Ovary (tissue), 9 donors: ENCODE data around the gene CFAP100. TPM values are rescaled to one million over a fixed set of nuclear protein-coding genes. Genes with fewer than 3 reads are reported as not detected.
A peak's percentile ranks its signal among the peaks of the same experiment; 100 is the strongest.

Source experiments
- DNase-seq, 5 donors: peaks; one replicate each; pipeline ENCODE4 v3.0.0-alpha.2; 2019 to 2020
- H3K27ac ChIP-seq, 2 donors: fragments of 200-600 bp; one replicate each; pipeline versions ENCODE4 v1.5.1 to v1.8.0; 2019 to 2022
- H3K27me3 ChIP-seq: fragments of 200-600 bp; one replicate; pipeline ENCODE4 v1.8.0; 2022
- H3K36me3 ChIP-seq: fragments of 200-600 bp; sonication (generic); one replicate; pipeline ENCODE4 v1.5.1; 2019
- H3K4me1 ChIP-seq: one replicate; pipeline ENCODE4 v1.8.1; 2013; ENCODE audit warnings: mild to moderate bottlenecking, moderate library complexity; ENCODE audit not compliant: insufficient read depth
- H3K4me3 ChIP-seq: fragments of 200-600 bp; sonication (generic); one replicate; pipeline ENCODE4 v1.5.1; 2017
- H3K9me3 ChIP-seq, 2 donors: fragments of 200-600 bp in 1 of 2; sonication (generic) in 1 of 2; one replicate each; pipeline versions ENCODE4 v1.5.1 to v1.8.1; 2013 to 2019; ENCODE audit warnings: mild to moderate bottlenecking in 1 of 2, moderate library complexity in 1 of 2
- CTCF ChIP-seq, 3 donors: fragments of 450-650 bp in 2 of 3; fragments of 200-600 bp in 1 of 3; IDR thresholded peaks; one replicate each; pipeline versions ENCODE4 v1.5.1 to v1.8.0; 2016 to 2022; ENCODE audit warnings: antibody characterized with exemption in 3 of 3, mild to moderate bottlenecking in 1 of 3
- EP300 ChIP-seq: sonication (generic); formaldehyde crosslinking; IDR thresholded peaks from one replicate; pipeline ENCODE4 v1.6.1; 2017; ENCODE audit warnings: antibody characterized with exemption
- POLR2A ChIP-seq: fragments of 450-650 bp; IDR thresholded peaks from one replicate; pipeline ENCODE4 v1.6.1; 2017; ENCODE audit warnings: antibody characterized with exemption, mild to moderate bottlenecking, moderate library complexity
- WGBS, 3 donors: extraction: QIAGEN DNeasy Blood & Tissue Kit in 1 of 3; methylation state at CpG; one replicate each; pipeline versions ENCODE4 v1.1.5 to v1.1.7; 2013 to 2017; 5-methylcytosine and 5-hydroxymethylcytosine counted together
- intact Hi-C, 4 donors: fragments of 100-400 bp; cut with DNase I; formaldehyde crosslinking; loops; one replicate each; pipeline versions ENCODE4 v1.11.0 to v1.15.1; 2022 to 2023
- polyA plus RNA-seq, 2 donors: library from polyadenylated mRNA; stranded (reverse); fragments of 200-250 nt in 1 of 2; fragments of 350-450 nt in 1 of 2; fragmentation: Illumina TruSeq in 1 of 2; extraction: RNeasy Lipid Tissue Mini Kit (QIAGEN cat#74804) in 1 of 2; gene quantifications; one replicate each; pipeline ENCODE4 v1.2.3, GENCODE V29; 2013 to 2014
- total RNA-seq, 7 donors: library from RNA; depleted of rRNA in 2 of 7; stranded (reverse); fragments of >200 nt in 2 of 7; fragmentation: NEBNext Ultra II Directional in 3 of 7; extraction: Animal tissue kit (Norgen Biotek cat#: 25700) in 3 of 7; gene quantifications; one replicate each; pipeline versions ENCODE4 v1.1.0 to v1.2.4, GENCODE V29; 2016 to 2023
- donor health status: DM: no; HTN: no; CAD: no; lungs with moderate emphysema.
- donor health status: DM: no; HTN: no; CAD: no.
- donor health status: Bipolar disorder and iron deficiency.
- donor health status: DM: yes; HTN: yes; CAD: no.
- donor health status: DM: no; HTN: no; CAD: no.
- donor health status: DM: yes; HTN: yes; CAD: no.

The CFAP100 gene
- total and polyA plus RNA-seq, 9 donors = 0.06 to 21.3 (median 1.6) TPM; not detected in 3

- TF ChIP-seq POLR2A (no peak), EP300 (no peak), CTCF (IDR thresholded peaks at IDR 0.05) (no peak)
- DNase-seq = peak in 2 of 5 donors; percentile 5 to 9
- H3K27me3 ChIP-seq = no peaks in the 10 kb centered on the region
- no peak overlapping the region for H3K4me3 ChIP-seq
- 92 to 93% (median 93%) methylated on average over 9 of the region's 9 CpGs for WGBS, 3 donors
- intact Hi-C loops = no loop called here
- H3K27ac ChIP-seq = no peak overlapping the region
- no peaks in the 10 kb centered on the region for H3K9me3 ChIP-seq
- peaks cover 3% of the 10 kb centered on the region for H3K4me1 ChIP-seq
- H3K36me3 ChIP-seq = no peaks in the 10 kb centered on the region
These were observed 45.9 kb downstream of the CFAP100 start for GRCh38 chr3:126440709-126440995.

- no peaks in the 10 kb centered on the region for H3K36me3 ChIP-seq
- 66 to 79% (median 71%) methylated on average over 17 to 20 of the region's 20 CpGs for WGBS, 3 donors
These were observed 46.7 kb downstream of the CFAP100 start for GRCh38 chr3:126441256-126441880.

GRCh38 chr3:126442094-126442855 is 47.6 kb downstream of the CFAP100 start:
- DNase-seq = peak; percentile 65 to 86 (median 75)
- intact Hi-C loops = no loop called here
- Histone ChIP-seq H3K36me3 (no peaks in the 10 kb centered on the region), H3K27me3 (no peaks in the 10 kb centered on the region), H3K4me1 (peaks cover 3% of the 10 kb centered on the region), H3K27ac (no peak overlapping the region), H3K9me3 (no peaks in the 10 kb centered on the region), H3K4me3 (no peak overlapping the region)
- TF ChIP-seq CTCF (IDR thresholded peaks at IDR 0.05) = peak in 1 of 3 donors; percentile 12
- no peak for TF ChIP-seq EP300
- WGBS, 3 donors = 42 to 52% (median 49%) methylated on average over 13 of the region's 13 CpGs

More at GRCh38 chr3:126441256-126441880, 46.7 kb downstream of the CFAP100 start:
- no peak overlapping the region for H3K4me3 ChIP-seq
- TF ChIP-seq POLR2A (no peak), EP300 (no peak), CTCF (IDR thresholded peaks at IDR 0.05) (no peak)
- H3K4me1 ChIP-seq = peaks cover 3% of the 10 kb centered on the region
- H3K27ac ChIP-seq = no peak overlapping the region
- no peaks in the 10 kb centered on the region for H3K27me3 ChIP-seq
- H3K9me3 ChIP-seq = no peaks in the 10 kb centered on the region
- DNase-seq = peak in 3 of 5 donors; percentile 8 to 17 (median 12)
- intact Hi-C loops = no loop called here

- H3K4me1 ChIP-seq = peaks cover 3% of the 10 kb centered on the region
- H3K4me3 ChIP-seq = no peak overlapping the region
- H3K27ac ChIP-seq = no peak overlapping the region
- H3K9me3 ChIP-seq = no peaks in the 10 kb centered on the region
- H3K36me3 ChIP-seq = no peaks in the 10 kb centered on the region
- TF ChIP-seq CTCF (IDR thresholded peaks at IDR 0.05) (no peak), EP300 (no peak), POLR2A (no peak)
- intact Hi-C loops = no loop called here
- no peaks in the 10 kb centered on the region for H3K27me3 ChIP-seq
- DNase-seq = peak in 2 of 5 donors; percentile 3 to 7
- 87 to 92% (median 90%) methylated on average over 3 of the region's 3 CpGs for WGBS, 3 donors
These were observed 48.1 kb downstream of the CFAP100 start for GRCh38 chr3:126442856-126443242.
